ENCODE measurements around the gene NFYB.

DNA sequence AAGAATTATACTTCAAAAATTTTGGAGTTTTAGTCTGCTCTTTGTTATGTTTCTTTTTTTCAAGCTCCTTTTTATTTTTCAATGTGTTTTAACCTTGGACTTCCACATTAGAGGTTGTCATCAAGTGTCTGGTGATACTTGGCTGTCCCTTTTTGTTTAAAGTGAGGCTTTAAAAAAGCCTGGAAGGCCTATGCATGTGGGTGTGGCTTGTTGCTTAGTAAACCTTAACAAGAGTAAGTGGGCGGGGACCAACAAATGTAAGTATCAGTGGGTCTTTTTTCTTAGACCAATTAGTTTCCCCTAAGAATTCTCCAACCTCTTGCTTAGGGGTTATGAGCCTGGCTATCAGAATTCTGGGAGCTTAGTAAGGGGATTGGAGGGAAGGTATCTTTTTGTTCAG lies 47.3 kb downstream of the NFYB start:
- TF ChIP-seq, protein P1, sequence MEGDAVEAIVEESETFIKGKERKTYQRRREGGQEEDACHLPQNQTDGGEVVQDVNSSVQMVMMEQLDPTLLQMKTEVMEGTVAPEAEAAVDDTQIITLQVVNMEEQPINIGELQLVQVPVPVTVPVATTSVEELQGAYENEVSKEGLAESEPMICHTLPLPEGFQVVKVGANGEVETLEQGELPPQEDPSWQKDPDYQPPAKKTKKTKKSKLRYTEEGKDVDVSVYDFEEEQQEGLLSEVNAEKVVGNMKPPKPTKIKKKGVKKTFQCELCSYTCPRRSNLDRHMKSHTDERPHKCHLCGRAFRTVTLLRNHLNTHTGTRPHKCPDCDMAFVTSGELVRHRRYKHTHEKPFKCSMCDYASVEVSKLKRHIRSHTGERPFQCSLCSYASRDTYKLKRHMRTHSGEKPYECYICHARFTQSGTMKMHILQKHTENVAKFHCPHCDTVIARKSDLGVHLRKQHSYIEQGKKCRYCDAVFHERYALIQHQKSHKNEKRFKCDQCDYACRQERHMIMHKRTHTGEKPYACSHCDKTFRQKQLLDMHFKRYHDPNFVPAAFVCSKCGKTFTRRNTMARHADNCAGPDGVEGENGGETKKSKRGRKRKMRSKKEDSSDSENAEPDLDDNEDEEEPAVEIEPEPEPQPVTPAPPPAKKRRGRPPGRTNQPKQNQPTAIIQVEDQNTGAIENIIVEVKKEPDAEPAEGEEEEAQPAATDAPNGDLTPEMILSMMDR (IDR thresholded peaks at IDR 0.05; ENCODE audit: borderline replicate concordance, extremely low read depth, low read length, poor library complexity, severe bottlenecking), result no peak
- TF ChIP-seq EZH2 (IDR thresholded peaks at IDR 0.05; ENCODE audit: borderline replicate concordance, low read depth, low read length, severe bottlenecking), result no peak
